ENCODE results near the gene RAB6B. TPM values are rescaled to one million over a fixed set of nuclear protein-coding genes. Genes with fewer than 3 reads are reported as not detected.

RAB6B gene
- polyA plus RNA-seq, 1 donor: 15.3 TPM

Other genes with a start within 250 kb of the RAB6B start
- 55.2 TPM for gene TOPBP1, start 233.9 kb downstream of the RAB6B start, polyA plus RNA-seq (ENCODE audit: insufficient read length)
- gene TF, start 149.5 kb downstream of the RAB6B start, polyA plus RNA-seq (ENCODE audit: insufficient read length): 7.9 TPM
- gene SRPRB, start 90.1 kb downstream of the RAB6B start, polyA plus RNA-seq (ENCODE audit: insufficient read length): 57.7 TPM
- gene SLCO2A1, start 134.0 kb upstream of the RAB6B start, polyA plus RNA-seq (ENCODE audit: insufficient read length): 19.5 TPM